OCI-LY7 (cell line): ENCODE data around the gene ITGA2. TPM values are rescaled to one million over a fixed set of nuclear protein-coding genes. Genes with fewer than 3 reads are reported as not detected.
"Not testable (repeated sequence)": the region's sequence is repeated elsewhere in the genome, so short reads cannot be mapped to it uniquely, and the experiment has no call there.

ENCODE experiments used
- BruUV-seq: library from RNA; stranded (reverse); fragments of 400-500 nt; replicated peaks from 2 replicates; lab custom pipeline; 2021; lab: Mats Ljungman, UMichigan
- CTCF ChIA-PET: fragments of 300-600 bp; sonication (Branson Sonifier 250); formaldehyde crosslinking; loops from one replicate; lab custom pipeline; 2022; ENCODE audit warnings: antibody characterized with exemption; ENCODE audit not compliant: unreplicated experiment; lab: Charles Lee
- POLR2A ChIA-PET: fragments of 300-600 bp; sonication (Branson Sonifier 250); formaldehyde crosslinking; loops from one replicate; lab custom pipeline; 2022; ENCODE audit warnings: antibody characterized with exemption; lab: Charles Lee
- DNase-seq: peaks from one replicate; pipeline ENCODE4 v3.0.0-alpha.2; 2015; ENCODE audit warnings: low spot score
- H2AFZ ChIP-seq: fragments of 200-600 bp; sonication (generic), shearing (Covaris generic); 2 replicates; pipeline ENCODE4 v1.6.1; 2014; ENCODE audit warnings: mild to moderate bottlenecking, antibody characterized with exemption, low read length, moderate library complexity
- H3K27ac ChIP-seq: fragments of 200-600 bp; sonication (generic); 2 replicates; pipeline ENCODE4 v1.5.1; 2014; ENCODE audit warnings: mixed run types, low read depth, mild to moderate bottlenecking, moderate library complexity, low read length, inconsistent platforms; ENCODE audit not compliant: poor library complexity, severe bottlenecking
- H3K36me3 ChIP-seq: fragments of 200-600 bp; sonication (generic); 2 replicates; pipeline ENCODE4 v1.6.1; 2014; ENCODE audit warnings: mild to moderate bottlenecking, antibody characterized with exemption, low read length, moderate library complexity, mixed read lengths; ENCODE audit not compliant: insufficient read depth
- H3K4me1 ChIP-seq: fragments of 200-600 bp; sonication (generic); 2 replicates; pipeline ENCODE4 v1.5.1; 2014; ENCODE audit warnings: mild to moderate bottlenecking, low read length; ENCODE audit not compliant: insufficient read depth, poor library complexity, severe bottlenecking
- H3K4me2 ChIP-seq: fragments of 200-600 bp; sonication (generic); 2 replicates; pipeline ENCODE4 v1.6.1; 2014; ENCODE audit warnings: mild to moderate bottlenecking, low read length
- H3K4me3 ChIP-seq: fragments of 200-600 bp; sonication (generic); 2 replicates; pipeline ENCODE4 v1.5.1; 2014; ENCODE audit warnings: mild to moderate bottlenecking, low read depth, low read length; ENCODE audit not compliant: poor library complexity, severe bottlenecking
- H3K79me2 ChIP-seq: fragments of 200-600 bp; sonication (generic); 2 replicates; pipeline ENCODE4 v1.6.1; 2016; ENCODE audit warnings: low read depth, mild to moderate bottlenecking, low read length, moderate library complexity, mixed read lengths; ENCODE audit not compliant: insufficient read depth
- H3K9me2 ChIP-seq: fragments of 200-600 bp; sonication (generic); 2 replicates; pipeline ENCODE4 v1.6.1; 2016; ENCODE audit warnings: mild to moderate bottlenecking, low read length, mixed read lengths; ENCODE audit not compliant: insufficient read depth
- H3K9me3 ChIP-seq: fragments of 200-600 bp; sonication (generic); 2 replicates; pipeline ENCODE4 v1.6.1; 2014; ENCODE audit warnings: mild to moderate bottlenecking, mixed run types, low read length, mixed read lengths
- H4K20me1 ChIP-seq: fragments of 200-600 bp; sonication (generic); 2 replicates; pipeline ENCODE4 v1.6.1; 2014; ENCODE audit warnings: mild to moderate bottlenecking, antibody characterized with exemption, low read length, moderate library complexity, mixed read lengths; ENCODE audit not compliant: insufficient read depth
- CTCF ChIP-seq: fragments of 200-600 bp; sonication (generic); conservative IDR thresholded peaks from 2 replicates; pipeline ENCODE4 v1.5.1; 2014; ENCODE audit warnings: mild to moderate bottlenecking, antibody characterized with exemption, low read length, moderate library complexity, mixed read lengths
- EZH2phosphoT487 ChIP-seq: fragments of 200-600 bp; sonication (generic); IDR thresholded peaks from 2 replicates; pipeline ENCODE4 v1.6.1; 2018; ENCODE audit warnings: low read depth, borderline replicate concordance, mild to moderate bottlenecking, mixed run types, antibody characterized with exemption, low read length, moderate library complexity, mixed read lengths
- intact Hi-C: fragments of 100-400 bp; cut with micrococcal nuclease; formaldehyde crosslinking; loops from one replicate; pipeline ENCODE4 v1.10.0; 2022; ENCODE audit not compliant: unreplicated experiment
- total RNA-seq, 2 experiments: library from RNA; depleted of rRNA in 1 of 2; stranded (reverse); fragments of >200 nt in 1 of 2; shearing (Covaris generic) in 1 of 2; gene quantifications; 2 replicates each; pipeline ENCODE4 v1.2.3, GENCODE V29; 2014 to 2022

Gene ITGA2
- total RNA-seq, 2 experiments from 2014 or later, result not detected

DNA sequence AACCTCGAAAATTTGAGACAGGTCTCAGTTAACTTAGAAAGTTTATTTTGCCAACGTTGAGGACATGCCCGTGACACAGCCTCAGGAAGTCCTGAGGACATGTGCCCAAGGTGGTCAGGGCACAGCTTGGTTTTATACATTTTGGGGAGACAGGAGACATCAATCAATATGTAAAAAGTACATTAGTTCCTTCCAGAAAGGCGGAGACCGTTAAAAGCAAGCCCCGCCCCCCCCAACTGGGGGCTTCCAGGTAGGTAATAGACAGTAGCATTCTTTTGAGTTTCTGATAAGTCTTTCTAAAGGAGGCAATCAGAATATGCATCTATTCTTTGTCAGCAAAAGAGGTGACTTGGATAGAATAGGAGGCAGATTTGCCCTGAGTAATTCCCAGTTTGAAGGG is 121.0 kb downstream of the ITGA2 start:
- H3K4me1 ChIP-seq, result peaks cover 16% of the 10 kb centered on the region
- no peak for TF ChIP-seq CTCF
- no peak for TF ChIP-seq EZH2phosphoT487
- no peak for DNase-seq
- no peaks in the 10 kb centered on the region for H3K9me2 ChIP-seq
- no peaks in the 10 kb centered on the region; the same call in 1 of the 2 replicates for H3K79me2 ChIP-seq
- H3K27ac ChIP-seq, result no peak overlapping the region
- H3K9me3 ChIP-seq, result peaks cover 5% of the 10 kb centered on the region; the same call in 1 of the 2 replicates
- peak overlapping the region; percentile 74 for H3K4me3 ChIP-seq
- peak overlapping the region; percentile 95 for H2AFZ ChIP-seq
- intact Hi-C loops, result no loop called here
- TSS peak; percentile 89 for BruUV-seq
- CTCF ChIA-PET, result interaction anchor here (0.6 kb wide), 1 partner anchor 976 kb away, joined by 3 read pairs; no protein-coding TSS in a partner anchor
- POLR2A ChIA-PET, result interaction anchor here (0.6 to 1.7 kb wide), 7 partner anchors 12 to 508 kb away, joined by 3 to 13 read pairs (median 5); no protein-coding TSS in a partner anchor
- H4K20me1 ChIP-seq, result no peaks in the 10 kb centered on the region
- no peaks in the 10 kb centered on the region for H3K36me3 ChIP-seq
- H3K4me2 ChIP-seq, result peak overlapping the region; percentile 88

DNA sequence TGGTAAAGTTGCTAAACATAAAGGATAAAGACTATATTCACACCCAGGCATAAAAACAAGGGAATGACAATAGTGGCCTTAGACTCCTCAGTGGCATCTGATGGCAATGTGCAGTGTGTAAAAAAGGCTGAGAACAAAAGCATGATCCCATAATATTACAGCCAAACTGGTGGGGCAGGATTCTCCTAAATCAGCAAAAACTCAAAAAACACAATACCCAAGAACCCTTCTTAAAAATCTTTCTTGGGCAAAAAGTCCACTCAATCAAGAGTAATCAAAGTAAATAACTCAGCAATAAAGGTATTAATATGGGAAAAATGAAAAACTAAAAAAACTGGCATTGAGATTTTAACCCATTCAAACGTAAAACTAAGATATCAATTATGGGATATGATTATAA is 122.0 kb downstream of the ITGA2 start:
- no peaks in the 10 kb centered on the region; the same call in 1 of the 2 replicates for H3K79me2 ChIP-seq
- TF ChIP-seq CTCF, result no peak
- TF ChIP-seq EZH2phosphoT487, result no peak
- 0 out of 2 replicates have a peak overlapping the region, but pooled peaks have one; percentile 88 for H3K4me2 ChIP-seq
- H3K9me3 ChIP-seq, result peaks cover 5% of the 10 kb centered on the region; the same call in 1 of the 2 replicates
- CTCF ChIA-PET, result no interaction called here
- H3K27ac ChIP-seq, result no peak overlapping the region
- H3K4me1 ChIP-seq, result peaks cover 16% of the 10 kb centered on the region
- H3K36me3 ChIP-seq, result no peaks in the 10 kb centered on the region
- DNase-seq, result no peak
- no peak overlapping the region for H3K4me3 ChIP-seq
- no peaks in the 10 kb centered on the region for H4K20me1 ChIP-seq
- H2AFZ ChIP-seq, result no peak overlapping the region
- BruUV-seq, result no TSS peak
- intact Hi-C loops, result no loop called here
- no peaks in the 10 kb centered on the region for H3K9me2 ChIP-seq
- POLR2A ChIA-PET, result no interaction called here

- BruUV-seq, intact Hi-C loops, H3K9me2 ChIP-seq, H3K4me3 ChIP-seq, H3K9me3 ChIP-seq, H3K36me3 ChIP-seq, DNase-seq, H3K27ac ChIP-seq, H2AFZ ChIP-seq, H3K4me2 ChIP-seq, CTCF ChIA-PET, H4K20me1 ChIP-seq, H3K79me2 ChIP-seq: not testable (repeated sequence)
- POLR2A ChIA-PET, result interaction anchor here (1.3 kb wide), 1 partner anchor 9 kb away, joined by 4 read pairs; no protein-coding TSS in a partner anchor
- peaks cover 16% of the 10 kb centered on the region for H3K4me1 ChIP-seq
Observed at GRCh38 chr5:53112307-53112706, 123.2 kb downstream of the ITGA2 start.
